SK-N-MC (cell line): ENCODE measurements around the gene BMPR1A.

Experiments
- EZH2 ChIP-seq: fragments of 200-600 bp; sonication (generic); IDR thresholded peaks from one replicate; pipeline ENCODE4 v1.6.1; 2017; ENCODE audit warnings: antibody characterized with exemption
- POLR2AphosphoS5 ChIP-seq: IDR thresholded peaks from 2 replicates; pipeline ENCODE4 v1.6.1; 2012; ENCODE audit warnings: mild to moderate bottlenecking, low read depth, low read length, borderline replicate concordance

DNA sequence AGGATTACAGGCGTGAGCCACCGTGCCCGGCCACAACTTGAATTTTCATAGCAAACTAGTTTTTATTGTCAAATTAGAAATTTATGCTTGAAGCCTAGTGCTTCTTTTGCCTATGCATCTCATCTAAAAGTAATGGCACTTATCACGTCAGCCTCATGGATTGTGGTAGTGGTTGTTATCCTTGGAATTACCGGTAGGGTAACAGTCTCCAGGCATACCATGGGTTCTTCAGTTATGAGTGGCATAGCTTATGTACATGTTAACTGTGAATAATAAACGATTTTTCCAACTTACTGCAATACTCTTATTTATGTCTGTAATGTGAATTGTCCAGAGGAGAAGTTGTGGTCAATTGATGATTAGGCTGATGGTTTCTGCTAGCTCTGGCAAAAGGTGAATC, 63.1 kb downstream of the BMPR1A start:
- TF ChIP-seq POLR2AphosphoS5 (no peak), EZH2 (no peak)
